Measurements from ENCODE around the gene COL6A1. TPM values are rescaled to one million over a fixed set of nuclear protein-coding genes. Genes with fewer than 3 reads are reported as not detected.

COL6A1 gene
- total RNA-seq, 1 experiment from 2014 or later = 87.5 TPM

GRCh38 chr21:46045154-46045553, 63.6 kb downstream of the COL6A1 start:
- Histone ChIP-seq H3K4me3 (replicated peaks in 1 of 2; ENCODE audit: low read depth in 1 of 2, low read length in 2 of 2) (no peak overlapping the region), H4K20me1 (ENCODE audit: insufficient read depth) (no peaks in the 10 kb centered on the region)

More at GRCh38 chr21:46045154-46045553, 63.6 kb downstream of the COL6A1 start:
- CTCF ChIA-PET = no interaction called here
- Histone ChIP-seq H3K9me3 (ENCODE audit: control insufficient read depth in 1 of 2, insufficient read depth in 1 of 2, low read depth in 1 of 2, low read length in 2 of 2) (no peaks in the 10 kb centered on the region), H3K4me1 (ENCODE audit: control insufficient read depth in 1 of 2, insufficient read depth in 2 of 2, low read length in 2 of 2) (no peaks in the 10 kb centered on the region), H2AFZ (ENCODE audit: low read depth, low read length, poor library complexity, severe bottlenecking) (no peak overlapping the region), H3K4me2 (ENCODE audit: low read length) (no peak overlapping the region), H3K79me2 (ENCODE audit: insufficient read depth, low read length) (no peaks in the 10 kb centered on the region), H3K9me2 (ENCODE audit: insufficient read depth) (no peaks in the 10 kb centered on the region), H3K27me3 (ENCODE audit: insufficient read depth, low read length) (no peaks in the 10 kb centered on the region; the same call in 1 of the 2 replicates), H3K36me3 (ENCODE audit: control insufficient read depth in 1 of 2, insufficient read depth in 2 of 2, low read length in 2 of 2) (no peaks in the 10 kb centered on the region), H3K9ac (ENCODE audit: low read length) (no peak overlapping the region), H3K27ac (ENCODE audit: low read depth, low read length) (no peak overlapping the region)
- DNase-seq (ENCODE audit: low read depth, low spot score) = no peak
- RAD21 ChIA-PET (ENCODE audit: low non-redundant PET in 1 of 2, low total read pairs in 2 of 2, uncharacterized antibody in 2 of 2, unreplicated experiment in 2 of 2) = no interaction called here
- intact Hi-C loops (cut with micrococcal nuclease) = no loop called here
- POLR2A ChIA-PET = no interaction called here
- BruUV-seq (replicated peaks) = no TSS peak
- TF ChIP-seq RAD21 (IDR thresholded peaks at IDR 0.05; ENCODE audit: low read depth) (no peak), MAX (IDR thresholded peaks at IDR 0.05) (no peak), EZH2phosphoT487 (IDR thresholded peaks at IDR 0.05; ENCODE audit: borderline replicate concordance) (no peak), EGR1 (IDR thresholded peaks at IDR 0.05; ENCODE audit: low read depth) (no peak), ATF3 (IDR thresholded peaks at IDR 0.05) (no peak), POLR2A (IDR thresholded peaks at IDR 0.05; ENCODE audit: borderline replicate concordance, extremely low read depth, insufficient read depth, insufficient read length) (no peak), YY1 (IDR thresholded peaks at IDR 0.05; ENCODE audit: extremely low read depth, insufficient replicate concordance, low read depth, low read length) (no peak), POLR2AphosphoS5 (IDR thresholded peaks at IDR 0.05; ENCODE audit: low read depth, low read length) (no peak), CBX3 (IDR thresholded peaks at IDR 0.05; ENCODE audit: low read depth) (no peak), FOSL1 (IDR thresholded peaks at IDR 0.05; ENCODE audit: low read depth) (no peak), TCF7L2 (IDR thresholded peaks at IDR 0.05; ENCODE audit: borderline replicate concordance, extremely low read depth, insufficient read depth, insufficient read length) (no peak), REST (IDR thresholded peaks at IDR 0.05; ENCODE audit: low read depth) (no peak), ZBTB33 (IDR thresholded peaks at IDR 0.05; ENCODE audit: extremely low read depth, insufficient replicate concordance, low read length) (no peak), CEBPB (IDR thresholded peaks at IDR 0.05; ENCODE audit: low read depth) (no peak), SIN3A (IDR thresholded peaks at IDR 0.05; ENCODE audit: low read depth) (no peak), SP1 (IDR thresholded peaks at IDR 0.05; ENCODE audit: low read depth) (no peak), SRF (IDR thresholded peaks at IDR 0.05; ENCODE audit: low read depth) (no peak)
- no peak for ATAC-seq
